T-helper 17 cell (primary cell): ENCODE data around the gene KDM2B. TPM values are rescaled to one million over a fixed set of nuclear protein-coding genes. Genes with fewer than 3 reads are reported as not detected.

Experiments used
- ATAC-seq: fragments of 150-1000 bp; cut with Tn5 transposase; 2 replicates; pipeline ENCODE4 v1.10.0; 2021; ENCODE audit warnings: mild to moderate bottlenecking, moderate library complexity
- DNase-seq, 3 donors: peaks; one replicate each; pipeline versions ENCODE4 v3.0.0 to v3.0.0-alpha.2; 2020 to 2021
- H3K9me3 ChIP-seq: one replicate; pipeline ENCODE4 v1.7.0; 2013; ENCODE audit warnings: low read length, mild to moderate bottlenecking; ENCODE audit not compliant: control insufficient read depth, poor library complexity, severe bottlenecking
- H3K27ac Mint-ChIP-seq: one replicate; pipeline ENCODE4 v1.8.0; 2022; ENCODE audit warnings: mild to moderate bottlenecking, moderate library complexity, mixed read lengths
- H3K27me3 Mint-ChIP-seq: one replicate; pipeline ENCODE4 v1.8.0; 2022; ENCODE audit warnings: mixed read lengths
- H3K36me3 Mint-ChIP-seq: one replicate; pipeline ENCODE4 v1.8.0; 2022; ENCODE audit warnings: low read depth, mixed read lengths
- H3K4me1 Mint-ChIP-seq: one replicate; pipeline ENCODE4 v1.8.0; 2022; ENCODE audit warnings: mild to moderate bottlenecking, mixed read lengths
- H3K4me3 Mint-ChIP-seq: one replicate; pipeline ENCODE4 v1.8.0; 2022; ENCODE audit warnings: mild to moderate bottlenecking, moderate library complexity, mixed read lengths
- total RNA-seq, 4 donors: library from RNA in 2 of 4; stranded (reverse) in 2 of 4; gene quantifications; one replicate each; pipeline ENCODE4 v1.2.3 and lab custom pipeline; 2022 to 2026

The KDM2B gene
- total RNA-seq, 2 donors from 2014 or later, result 87.6 to 94.0 TPM

DNA sequence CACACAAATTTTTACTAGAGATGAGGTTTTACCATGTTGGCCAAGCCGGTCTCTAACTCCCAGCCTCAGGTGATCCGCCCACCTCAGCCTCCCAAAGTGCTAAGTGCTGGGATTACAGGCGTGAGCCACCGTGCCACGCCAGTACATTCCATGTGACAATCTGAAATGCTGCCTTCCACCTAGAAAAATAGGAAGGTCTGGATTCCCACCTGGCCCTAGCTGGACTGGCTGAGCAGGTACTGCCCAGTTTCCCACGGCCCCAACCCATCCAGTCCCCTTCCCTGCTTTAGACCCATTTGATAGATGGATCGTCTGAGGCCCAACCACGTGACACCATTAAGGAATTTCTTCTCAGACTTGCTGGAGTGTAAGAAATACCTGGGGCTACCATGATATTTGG, 55.4 kb downstream of the KDM2B start:
- no peaks in the 10 kb centered on the region for H3K9me3 ChIP-seq
- Mint-ChIP-seq H3K36me3 (peaks cover under 1% of the 10 kb centered on the region), H3K27me3 (no peaks in the 10 kb centered on the region), H3K4me1 (peaks cover 5% of the 10 kb centered on the region), H3K4me3 (no peak overlapping the region), H3K27ac (no peak overlapping the region)
- DNase-seq, result no peak
- no peak for ATAC-seq

DNA sequence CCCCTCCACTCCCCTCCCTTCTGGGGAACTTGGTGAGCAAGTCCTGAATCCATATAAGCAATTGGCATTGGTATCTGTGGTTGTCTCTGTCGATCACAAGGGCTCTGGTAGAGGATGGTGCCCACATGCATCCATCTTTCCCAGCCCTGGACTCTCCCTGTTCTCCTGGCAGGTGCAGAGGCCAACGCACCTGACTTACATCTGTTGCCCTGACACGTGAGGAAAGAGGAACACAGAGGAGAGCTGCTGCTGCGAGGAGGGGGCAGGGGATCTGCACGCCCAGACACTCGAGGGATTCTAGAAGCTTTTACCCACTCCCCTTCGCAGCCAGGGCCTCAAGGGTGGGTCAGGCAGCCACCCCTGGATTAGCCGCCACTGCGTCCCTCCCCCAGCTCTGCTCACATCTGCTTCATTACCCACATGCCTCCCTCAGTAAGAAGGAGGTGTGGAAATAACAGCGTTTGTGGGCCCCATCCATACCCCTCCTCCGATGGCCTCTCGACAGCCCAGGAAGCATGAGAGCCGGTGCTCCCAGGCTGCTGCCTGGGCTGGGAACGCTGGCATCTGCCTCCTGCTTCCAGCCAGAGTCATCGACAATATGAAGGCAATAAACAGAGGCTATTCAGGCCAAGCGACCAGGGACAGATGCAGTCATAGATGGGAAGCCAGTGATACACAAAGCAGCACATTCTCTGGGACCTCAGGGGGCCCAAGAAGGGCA, 56.5 kb downstream of the KDM2B start:
- DNase-seq (no peak), ATAC-seq (no peak)
- H3K4me3 Mint-ChIP-seq, result peak overlapping the region; percentile 12
- H3K36me3 Mint-ChIP-seq, result no peaks in the 10 kb centered on the region
- H3K27ac Mint-ChIP-seq, result peak overlapping the region; percentile 29
- peaks cover 4% of the 10 kb centered on the region for H3K4me1 Mint-ChIP-seq
- H3K27me3 Mint-ChIP-seq, result no peaks in the 10 kb centered on the region
- H3K9me3 ChIP-seq, result no peaks in the 10 kb centered on the region

DNA sequence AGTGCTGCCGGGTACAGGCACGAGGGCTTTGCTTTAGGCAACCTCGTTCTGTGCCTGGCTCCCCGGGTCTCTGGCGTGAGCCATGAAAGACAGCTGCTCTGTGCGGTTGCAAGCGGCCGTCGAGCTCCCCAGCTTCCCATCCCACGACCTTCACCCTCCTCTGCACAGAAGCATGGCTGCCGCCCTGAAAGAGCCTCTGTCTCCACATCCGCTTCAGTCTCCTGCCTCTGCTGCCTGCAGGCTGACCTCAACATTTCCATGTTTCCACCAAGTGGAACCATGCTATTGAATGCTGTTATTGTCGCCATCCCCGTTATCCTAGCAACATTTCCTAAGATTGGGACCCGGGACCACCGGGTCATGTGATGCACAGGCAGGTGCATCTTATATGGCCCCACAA, 57.1 kb downstream of the KDM2B start:
- H3K27me3 Mint-ChIP-seq, result no peaks in the 10 kb centered on the region
- DNase-seq (no peak), ATAC-seq (no peak)
- H3K27ac Mint-ChIP-seq, result no peak overlapping the region
- H3K9me3 ChIP-seq, result no peaks in the 10 kb centered on the region
- H3K4me3 Mint-ChIP-seq, result no peak overlapping the region
- H3K4me1 Mint-ChIP-seq, result peaks cover 2% of the 10 kb centered on the region
- H3K36me3 Mint-ChIP-seq, result no peaks in the 10 kb centered on the region

DNA sequence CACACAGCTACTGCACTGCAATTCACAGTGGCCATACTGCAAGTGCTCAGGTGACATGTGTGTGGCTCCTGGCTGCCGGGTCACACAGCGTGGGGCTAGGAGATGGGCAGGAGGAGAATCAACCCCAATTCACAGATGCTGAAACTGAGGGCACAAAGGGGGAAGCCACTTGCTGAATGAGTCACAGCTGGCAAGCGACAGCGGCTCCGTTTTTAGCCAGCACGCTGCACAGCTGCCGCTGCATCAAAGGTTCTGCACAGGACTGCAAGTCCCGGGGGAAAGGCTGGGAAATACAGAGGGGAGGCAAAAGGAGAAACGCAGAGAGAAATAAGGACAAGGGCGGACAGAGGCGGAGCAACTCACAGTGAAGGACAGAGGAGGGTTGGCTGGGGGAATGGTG, 57.9 kb downstream of the KDM2B start:
- no peaks in the 10 kb centered on the region for H3K9me3 ChIP-seq
- peak overlapping the region; percentile 61 for H3K27ac Mint-ChIP-seq
- peaks cover 2% of the 10 kb centered on the region for H3K4me1 Mint-ChIP-seq
- ATAC-seq (no peak), DNase-seq (no peak)
- no peaks in the 10 kb centered on the region for H3K27me3 Mint-ChIP-seq
- H3K36me3 Mint-ChIP-seq, result no peaks in the 10 kb centered on the region
- no peak overlapping the region for H3K4me3 Mint-ChIP-seq

DNA sequence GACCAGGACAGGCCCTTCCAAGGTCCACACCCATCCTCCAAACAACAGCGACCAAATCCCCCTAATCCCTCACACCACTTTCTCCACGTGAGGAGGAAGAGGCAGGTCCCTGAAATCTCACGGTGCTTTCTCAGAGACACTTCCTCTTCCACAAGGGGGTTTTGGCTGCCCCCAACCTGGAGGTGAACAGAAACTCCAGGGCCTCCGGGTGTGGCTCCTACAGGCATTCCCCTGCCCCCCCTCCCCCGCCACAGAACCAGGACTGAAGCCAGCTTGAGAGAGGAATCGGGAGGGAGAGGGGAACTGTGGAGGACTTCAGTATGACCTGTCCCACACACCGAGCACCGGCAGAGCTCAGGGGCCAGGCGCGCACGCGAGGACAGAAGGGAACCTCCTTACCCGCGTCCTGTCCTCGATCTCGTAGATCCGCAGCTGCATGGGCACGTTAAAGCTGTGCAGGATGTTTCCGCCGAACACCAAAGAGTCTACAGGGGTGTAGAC, 60.2 kb downstream of the KDM2B start:
- Mint-ChIP-seq H3K4me1 (peaks cover 6% of the 10 kb centered on the region), H3K27ac (no peak overlapping the region), H3K27me3 (no peaks in the 10 kb centered on the region), H3K36me3 (no peaks in the 10 kb centered on the region), H3K4me3 (no peak overlapping the region)
- no peaks in the 10 kb centered on the region for H3K9me3 ChIP-seq
- DNase-seq, result no peak
- no peak for ATAC-seq

GRCh38 chr12:121520119-121520518, 60.7 kb downstream of the KDM2B start:
- Mint-ChIP-seq H3K27ac (no peak overlapping the region), H3K27me3 (no peaks in the 10 kb centered on the region), H3K4me3 (no peak overlapping the region), H3K36me3 (no peaks in the 10 kb centered on the region), H3K4me1 (peaks cover 7% of the 10 kb centered on the region)
- DNase-seq (no peak), ATAC-seq (no peak)
- no peaks in the 10 kb centered on the region for H3K9me3 ChIP-seq

GRCh38 chr12:121519227-121519626, 61.6 kb downstream of the KDM2B start:
- no peak overlapping the region for H3K27ac Mint-ChIP-seq
- ATAC-seq (no peak), DNase-seq (no peak)
- no peaks in the 10 kb centered on the region for H3K9me3 ChIP-seq
- H3K4me3 Mint-ChIP-seq, result no peak overlapping the region
- H3K36me3 Mint-ChIP-seq, result no peaks in the 10 kb centered on the region
- H3K4me1 Mint-ChIP-seq, result peaks cover 8% of the 10 kb centered on the region
- no peaks in the 10 kb centered on the region for H3K27me3 Mint-ChIP-seq

DNA sequence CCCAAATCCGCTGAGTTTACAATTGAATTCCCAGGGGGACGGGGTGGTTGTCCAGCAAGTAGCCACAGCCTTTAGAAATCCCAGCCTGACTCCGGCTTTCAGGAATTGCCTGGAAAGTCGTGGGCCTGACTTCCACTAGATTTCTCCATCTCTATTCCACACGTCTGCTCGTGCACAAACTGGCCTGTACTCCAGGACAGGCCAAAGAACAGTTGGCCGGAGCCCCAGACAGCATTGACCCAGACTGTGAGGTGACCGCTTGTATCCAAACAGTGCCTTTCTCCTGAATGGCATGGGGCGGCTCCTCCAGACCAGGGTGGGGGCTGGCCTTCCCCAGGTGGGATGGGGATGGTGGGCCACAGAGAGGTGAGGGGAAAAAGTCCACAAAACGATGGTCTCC, 62.2 kb downstream of the KDM2B start:
- no peaks in the 10 kb centered on the region for H3K9me3 ChIP-seq
- peaks cover 11% of the 10 kb centered on the region for H3K4me1 Mint-ChIP-seq
- H3K36me3 Mint-ChIP-seq, result no peaks in the 10 kb centered on the region
- H3K27me3 Mint-ChIP-seq, result no peaks in the 10 kb centered on the region
- H3K27ac Mint-ChIP-seq, result no peak overlapping the region
- no peak for ATAC-seq
- DNase-seq, result no peak
- H3K4me3 Mint-ChIP-seq, result no peak overlapping the region

GRCh38 chr12:121516437-121517011, 64.3 kb downstream of the KDM2B start:
- peaks cover 11% of the 10 kb centered on the region for H3K4me1 Mint-ChIP-seq
- no peak for DNase-seq
- peaks cover 3% of the 10 kb centered on the region for H3K36me3 Mint-ChIP-seq
- H3K27me3 Mint-ChIP-seq, result no peaks in the 10 kb centered on the region
- ATAC-seq, result no peak
- H3K27ac Mint-ChIP-seq, result peak overlapping the region; percentile 79
- no peak overlapping the region for H3K4me3 Mint-ChIP-seq
- no peaks in the 10 kb centered on the region for H3K9me3 ChIP-seq

DNA sequence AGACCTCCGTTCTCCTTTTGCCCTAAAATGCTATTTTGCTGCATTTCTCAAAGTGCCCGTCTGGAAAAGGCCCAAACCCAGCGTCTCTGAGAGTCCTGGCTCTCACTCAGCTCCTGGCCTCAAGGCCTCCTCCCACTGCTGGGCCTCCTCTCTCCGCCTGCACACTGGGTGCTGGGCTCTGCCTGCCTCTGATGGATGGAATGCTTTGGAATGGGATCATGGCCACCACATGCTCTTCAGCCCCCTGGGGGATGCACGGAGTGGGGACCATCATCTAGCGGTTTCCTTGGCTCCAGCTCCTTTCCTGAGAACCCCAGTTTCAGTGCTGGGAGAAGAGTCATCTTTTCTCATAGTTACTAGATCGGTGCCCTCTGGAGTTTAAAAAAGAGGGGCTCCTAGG, 65.2 kb downstream of the KDM2B start:
- peak overlapping the region; percentile 47 for H3K4me3 Mint-ChIP-seq
- H3K27me3 Mint-ChIP-seq, result no peaks in the 10 kb centered on the region
- no peak for ATAC-seq
- no peaks in the 10 kb centered on the region for H3K9me3 ChIP-seq
- peaks cover 11% of the 10 kb centered on the region for H3K4me1 Mint-ChIP-seq
- DNase-seq, result no peak
- peak overlapping the region; percentile 88 for H3K27ac Mint-ChIP-seq
- peaks cover 3% of the 10 kb centered on the region for H3K36me3 Mint-ChIP-seq

- peak; percentile 66 for ATAC-seq
These were observed 66.6 kb downstream of the KDM2B start for GRCh38 chr12:121514184-121514742.

DNA sequence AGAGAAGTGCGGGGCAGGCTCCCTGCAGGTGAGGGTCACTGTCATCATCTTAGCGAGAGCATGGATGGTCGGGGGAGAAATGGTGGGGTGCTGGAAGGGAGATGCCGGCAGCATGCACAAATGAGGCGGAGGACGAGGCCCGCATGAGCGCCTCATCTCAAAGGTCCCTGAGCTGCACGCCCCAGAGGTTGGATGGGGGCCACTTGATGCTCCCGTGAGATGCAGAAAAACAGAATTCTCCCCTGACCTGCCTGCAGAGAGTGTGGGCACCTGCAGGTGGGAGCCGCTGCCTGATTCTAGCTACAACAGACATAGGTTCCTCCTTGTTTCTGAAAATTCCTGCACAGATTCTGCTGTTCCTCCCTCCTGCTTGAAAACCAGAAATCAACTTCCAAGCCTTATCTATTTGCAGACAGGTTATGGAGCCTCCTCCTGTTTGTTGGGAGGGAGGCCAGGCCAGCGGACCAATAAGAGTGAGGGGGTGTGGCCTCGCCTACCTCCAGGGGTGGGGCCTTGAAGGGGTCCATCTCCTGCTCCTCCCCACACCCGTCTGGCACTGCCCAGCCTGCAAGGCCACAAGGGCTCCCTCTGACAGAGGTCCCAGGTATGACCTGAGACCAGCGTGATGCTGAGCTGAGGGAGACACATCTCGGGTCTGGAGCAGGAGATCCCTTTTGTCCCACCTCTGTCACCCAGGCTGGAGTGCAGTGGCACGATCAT, 67.2 kb downstream of the KDM2B start:
- H3K4me1 Mint-ChIP-seq, result peaks cover 11% of the 10 kb centered on the region
- H3K9me3 ChIP-seq, result no peaks in the 10 kb centered on the region
- no peak overlapping the region for H3K4me3 Mint-ChIP-seq
- H3K27ac Mint-ChIP-seq, result peak overlapping the region; percentile 87
- H3K36me3 Mint-ChIP-seq, result peaks cover 3% of the 10 kb centered on the region
- ATAC-seq (peak; percentile 53), DNase-seq (no peak)
- no peaks in the 10 kb centered on the region for H3K27me3 Mint-ChIP-seq

More at GRCh38 chr12:121514184-121514742, 66.6 kb downstream of the KDM2B start:
- H3K4me1 Mint-ChIP-seq, result peaks cover 11% of the 10 kb centered on the region
- no peak overlapping the region for H3K4me3 Mint-ChIP-seq
- H3K9me3 ChIP-seq, result no peaks in the 10 kb centered on the region
- DNase-seq, result no peak
- peaks cover 3% of the 10 kb centered on the region for H3K36me3 Mint-ChIP-seq
- H3K27ac Mint-ChIP-seq, result peak overlapping the region; percentile 87
- H3K27me3 Mint-ChIP-seq, result no peaks in the 10 kb centered on the region

- H3K27me3 Mint-ChIP-seq, result no peaks in the 10 kb centered on the region
- H3K9me3 ChIP-seq, result no peaks in the 10 kb centered on the region
- H3K36me3 Mint-ChIP-seq, result peaks cover 3% of the 10 kb centered on the region
- peaks cover 11% of the 10 kb centered on the region for H3K4me1 Mint-ChIP-seq
- no peak for ATAC-seq
- no peak for DNase-seq
- peak overlapping the region; percentile 87 for H3K27ac Mint-ChIP-seq
- H3K4me3 Mint-ChIP-seq, result no peak overlapping the region
These were observed 68.3 kb downstream of the KDM2B start for GRCh38 chr12:121512561-121512960.
